ENCODE data around the gene APOA5.
"Not testable (repeated sequence)": the region's sequence is repeated elsewhere in the genome, so short reads cannot be mapped to it uniquely, and the experiment has no call there.

The APOA5 gene

GRCh38 chr11:116771935-116772334 lies 19.7 kb downstream of the APOA5 start:
- no peak for DNase-seq

- DNase-seq: no peak
Observed at GRCh38 chr11:116762132-116762531, 29.5 kb downstream of the APOA5 start.

GRCh38 chr11:116756044-116756443 lies 35.6 kb downstream of the APOA5 start:
- not testable (repeated sequence) for DNase-seq

GRCh38 chr11:116750070-116750718 lies 41.5 kb downstream of the APOA5 start:
- no peak for DNase-seq

DNA sequence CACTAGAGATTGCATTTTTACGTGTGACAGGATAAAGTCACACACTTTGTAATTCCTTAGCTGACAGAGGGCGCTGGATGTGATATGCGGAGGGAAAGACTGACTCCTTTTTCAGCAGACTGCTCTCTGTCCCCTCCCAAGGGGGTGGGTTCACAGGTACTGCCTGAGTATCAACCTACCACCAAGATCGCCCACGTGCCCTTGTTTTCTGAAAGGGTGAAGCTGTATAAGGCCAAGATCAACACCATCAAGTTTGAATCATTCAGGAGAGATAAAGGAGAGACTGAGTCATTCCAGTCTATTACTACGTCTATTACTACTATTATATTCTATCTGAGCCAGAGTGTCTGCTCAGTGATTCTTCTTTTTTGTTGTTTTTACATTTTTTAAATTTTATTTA lies 49.6 kb downstream of the APOA5 start:
- DNase-seq: no peak

DNA sequence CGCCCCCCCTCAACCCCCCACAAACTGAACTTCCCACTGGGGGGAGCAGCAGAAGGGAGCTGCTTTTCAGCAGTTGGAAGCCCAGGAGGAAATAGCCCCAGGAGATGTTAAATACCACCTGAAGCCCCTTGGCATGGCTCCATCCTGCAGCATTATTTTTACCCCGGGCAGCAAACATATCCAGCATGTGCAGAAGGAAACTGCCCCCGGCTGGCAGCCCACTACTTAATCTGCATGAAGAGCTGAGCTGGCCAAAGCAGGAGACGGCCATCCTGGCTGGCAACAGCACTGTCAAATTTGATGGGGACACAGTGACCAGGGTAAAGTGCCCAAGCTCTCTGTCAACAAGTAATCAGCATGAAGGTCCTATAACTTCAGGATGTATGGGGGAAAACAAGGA lies 50.9 kb downstream of the APOA5 start:
- no peak for DNase-seq

Measured in femur (tissue), 1 donor.